PC-9 (cell line): ENCODE data around the gene MRPL12. TPM values are rescaled to one million over a fixed set of nuclear protein-coding genes. Genes with fewer than 3 reads are reported as not detected.

Experiments
- BruUV-seq: library from RNA; stranded (reverse); fragments of 400-500 nt; replicated peaks from 2 replicates; lab custom pipeline; 2021; lab: Mats Ljungman, UMichigan
- CTCF ChIA-PET: fragments of 300-600 bp; sonication (Branson Sonifier 250); formaldehyde crosslinking; loops from one replicate; lab custom pipeline; 2022; ENCODE audit warnings: antibody characterized with exemption; lab: Charles Lee
- POLR2A ChIA-PET: fragments of 300-600 bp; sonication (Branson Sonifier 250); formaldehyde crosslinking; loops from one replicate; lab custom pipeline; 2022; ENCODE audit warnings: antibody characterized with exemption; ENCODE audit not compliant: unreplicated experiment; lab: Charles Lee
- DNase-seq, 2 experiments: peaks; one replicate each; pipeline versions ENCODE4 v3.0.0 to v3.0.0-alpha.2; 2015 to 2022; ENCODE audit warnings: mixed read lengths in 1 of 2
- H2AFZ ChIP-seq: fragments of 200-600 bp; sonication (generic); 2 replicates; pipeline ENCODE4 v1.8.1; 2017; ENCODE audit warnings: antibody characterized with exemption
- H3F3A ChIP-seq: fragments of 200-600 bp; sonication (generic); 2 replicates; pipeline ENCODE4 v1.8.1; 2017; ENCODE audit warnings: antibody characterized with exemption, mild to moderate bottlenecking, low read depth; ENCODE audit not compliant: insufficient read depth
- H3K27ac ChIP-seq: fragments of 200-600 bp; sonication (generic); 2 replicates; pipeline ENCODE4 v1.6.1; 2016; ENCODE audit warnings: mixed run types
- H3K27me3 ChIP-seq: fragments of 200-600 bp; sonication (generic); 2 replicates; pipeline ENCODE4 v1.6.1; 2016; ENCODE audit warnings: low read depth, mixed run types; ENCODE audit not compliant: insufficient read depth
- H3K36me3 ChIP-seq: fragments of 200-600 bp; sonication (generic); 2 replicates; pipeline ENCODE4 v1.6.1; 2016; ENCODE audit warnings: low read depth, mixed run types
- H3K4me1 ChIP-seq: fragments of 200-600 bp; sonication (generic); replicated peaks from 2 replicates; pipeline ENCODE4 v1.6.1; 2016; ENCODE audit warnings: mixed run types; ENCODE audit not compliant: insufficient read depth
- H3K4me2 ChIP-seq: fragments of 200-600 bp; sonication (generic); 2 replicates; pipeline ENCODE4 v1.6.1; 2017; ENCODE audit warnings: mixed run types
- H3K4me3 ChIP-seq: fragments of 200-600 bp; sonication (generic); 2 replicates; pipeline ENCODE4 v1.6.1; 2016; ENCODE audit warnings: mixed run types
- H3K79me2 ChIP-seq: fragments of 200-600 bp; sonication (generic); 2 replicates; pipeline ENCODE4 v1.6.1; 2017; ENCODE audit warnings: low read depth, mixed run types
- H3K9me2 ChIP-seq: fragments of 200-600 bp; sonication (generic); 2 replicates; pipeline ENCODE4 v1.8.1; 2017; ENCODE audit warnings: mild to moderate bottlenecking; ENCODE audit not compliant: insufficient read depth
- H3K9me3 ChIP-seq: fragments of 200-600 bp; sonication (generic); 2 replicates; pipeline ENCODE4 v1.8.1; 2016; ENCODE audit warnings: low read depth; ENCODE audit not compliant: insufficient read depth
- H4K20me1 ChIP-seq: fragments of 200-600 bp; sonication (generic); 2 replicates; pipeline ENCODE4 v1.8.1; 2017; ENCODE audit not compliant: insufficient read depth
- EZH2 ChIP-seq: fragments of 200-600 bp; sonication (generic); IDR thresholded peaks from 2 replicates; pipeline ENCODE4 v1.8.0; 2017; ENCODE audit warnings: antibody characterized with exemption, low read depth
- intact Hi-C: fragments of 100-400 bp; cut with micrococcal nuclease; formaldehyde crosslinking; loops from one replicate; pipeline ENCODE4 v1.10.0; 2022; ENCODE audit not compliant: unreplicated experiment
- total RNA-seq: library from RNA; stranded (reverse); gene quantifications from 2 replicates; pipeline ENCODE4 v1.2.3, GENCODE V29; 2021
- TF ChIP-seq, protein P1 (sequence below): fragments of 200-600 bp; sonication (generic); conservative IDR thresholded peaks from 2 replicates; pipeline ENCODE4 v1.6.1; 2017; ENCODE audit warnings: mixed run types, antibody characterized with exemption, mild to moderate bottlenecking, moderate library complexity

Gene MRPL12
- total RNA-seq, 1 experiment from 2014 or later = 98.6 TPM

DNA sequence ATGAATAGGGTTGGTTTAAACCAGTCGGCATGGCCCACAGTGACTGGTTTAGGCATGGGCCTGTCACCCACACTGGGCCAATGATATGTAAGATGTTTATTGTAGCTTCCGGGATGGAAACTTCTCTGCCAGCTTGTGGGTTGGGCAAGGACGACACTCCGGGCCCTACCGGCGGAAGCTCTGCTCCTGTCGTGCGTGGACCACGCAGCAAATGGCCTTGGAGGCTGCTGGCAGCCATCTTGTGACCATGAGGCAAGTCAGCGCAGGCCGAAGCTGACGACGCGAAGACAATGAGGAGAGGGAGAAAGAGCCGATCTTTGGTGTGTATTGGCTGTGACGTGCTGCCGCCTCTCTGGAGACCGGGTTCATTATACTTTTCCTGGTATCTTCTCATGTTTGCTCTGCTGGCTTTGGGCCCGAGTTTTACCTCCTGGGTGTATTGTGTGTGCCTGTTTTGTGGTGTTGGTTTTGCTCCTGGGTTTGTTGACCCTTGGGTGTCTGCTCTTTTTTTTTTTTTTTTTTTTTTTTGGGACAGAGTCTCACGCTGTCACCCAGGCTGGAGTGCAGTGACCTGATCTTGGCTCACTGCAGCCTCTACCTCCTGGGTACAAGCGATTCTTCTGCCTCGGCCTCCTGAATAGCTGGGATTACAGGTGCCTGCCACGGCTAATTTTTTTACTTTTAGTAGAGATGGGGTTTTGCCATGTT is 24.3 kb downstream of the MRPL12 start:
- Histone ChIP-seq H3K9me2 (no peaks in the 10 kb centered on the region), H4K20me1 (no peaks in the 10 kb centered on the region), H3K4me3 (no peak overlapping the region), H3K79me2 (no peaks in the 10 kb centered on the region), H3F3A (peaks cover 12% of the 10 kb centered on the region; the same call in 1 of the 2 replicates), H2AFZ (no peak overlapping the region), H3K9me3 (no peaks in the 10 kb centered on the region), H3K27ac (no peak overlapping the region), H3K4me1 (peaks cover 23% of the 10 kb centered on the region), H3K27me3 (no peaks in the 10 kb centered on the region), H3K36me3 (no peaks in the 10 kb centered on the region), H3K4me2 (no peak overlapping the region)
- no peak for DNase-seq
- TF ChIP-seq EZH2 = no peak
- TF ChIP-seq, protein P1, sequence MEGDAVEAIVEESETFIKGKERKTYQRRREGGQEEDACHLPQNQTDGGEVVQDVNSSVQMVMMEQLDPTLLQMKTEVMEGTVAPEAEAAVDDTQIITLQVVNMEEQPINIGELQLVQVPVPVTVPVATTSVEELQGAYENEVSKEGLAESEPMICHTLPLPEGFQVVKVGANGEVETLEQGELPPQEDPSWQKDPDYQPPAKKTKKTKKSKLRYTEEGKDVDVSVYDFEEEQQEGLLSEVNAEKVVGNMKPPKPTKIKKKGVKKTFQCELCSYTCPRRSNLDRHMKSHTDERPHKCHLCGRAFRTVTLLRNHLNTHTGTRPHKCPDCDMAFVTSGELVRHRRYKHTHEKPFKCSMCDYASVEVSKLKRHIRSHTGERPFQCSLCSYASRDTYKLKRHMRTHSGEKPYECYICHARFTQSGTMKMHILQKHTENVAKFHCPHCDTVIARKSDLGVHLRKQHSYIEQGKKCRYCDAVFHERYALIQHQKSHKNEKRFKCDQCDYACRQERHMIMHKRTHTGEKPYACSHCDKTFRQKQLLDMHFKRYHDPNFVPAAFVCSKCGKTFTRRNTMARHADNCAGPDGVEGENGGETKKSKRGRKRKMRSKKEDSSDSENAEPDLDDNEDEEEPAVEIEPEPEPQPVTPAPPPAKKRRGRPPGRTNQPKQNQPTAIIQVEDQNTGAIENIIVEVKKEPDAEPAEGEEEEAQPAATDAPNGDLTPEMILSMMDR = no peak
- ChIA-PET POLR2A (interaction anchor here (0.6 kb wide), 1 partner anchor 296 kb away, joined by 3 read pairs; the partner anchor contains the start of gene LRRC45), CTCF (no interaction called here)
- BruUV-seq = no TSS peak
- intact Hi-C loops = no loop called here

DNA sequence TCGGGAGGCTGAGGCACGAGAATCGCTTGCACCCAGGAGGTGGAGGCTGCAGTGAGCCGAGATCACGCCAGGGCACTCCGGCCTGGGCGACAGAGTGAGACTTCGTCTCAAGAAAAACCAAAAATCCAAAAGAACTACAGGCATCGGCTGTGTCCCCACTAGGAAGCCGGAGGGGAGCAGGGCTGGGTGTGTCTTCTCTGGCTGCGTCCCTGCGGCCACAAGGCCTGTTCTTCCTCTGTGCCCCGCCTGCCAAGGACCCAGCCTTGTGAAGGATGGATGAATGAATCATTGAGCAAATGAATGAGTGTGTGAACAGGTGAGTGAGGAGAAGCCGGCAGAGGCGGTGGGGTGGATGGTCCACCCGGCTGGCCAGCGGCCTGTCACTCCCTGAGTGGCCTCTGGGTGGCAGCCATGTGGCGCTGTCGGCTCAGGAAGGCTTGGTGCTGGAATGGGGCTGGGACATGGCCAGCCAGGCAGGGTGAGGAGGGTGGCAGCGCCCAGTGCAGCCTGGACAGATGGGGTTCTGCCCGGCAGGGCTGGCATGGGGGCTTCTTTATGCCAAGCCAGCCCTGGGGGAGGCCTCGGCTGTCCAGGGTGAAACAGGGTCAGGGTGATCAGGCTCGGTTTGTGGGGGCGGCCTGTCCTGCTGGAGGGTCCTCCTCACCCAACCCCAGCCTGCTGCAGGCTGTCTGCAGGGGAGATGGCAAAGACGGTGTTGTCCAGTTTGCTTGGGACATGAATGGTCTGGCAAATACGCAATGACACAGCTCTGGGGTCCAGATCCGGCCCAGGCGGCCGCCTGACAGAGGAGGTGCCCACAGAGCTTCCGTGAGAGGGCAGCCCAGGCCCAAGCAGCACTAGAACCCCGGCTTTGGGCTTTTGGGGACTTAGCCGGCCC is 30.6 kb downstream of the MRPL12 start:
- no TSS peak for BruUV-seq
- ChIA-PET CTCF (interaction anchor here (0.6 kb wide), 1 partner anchor 130 kb away, joined by 3 read pairs; no protein-coding TSS in a partner anchor), POLR2A (interaction anchor here (0.6 kb wide), 1 partner anchor 50 kb away, joined by 3 read pairs; the partner anchor contains the start of genes ARL16 and HGS)
- no peaks in the 10 kb centered on the region for H3K27me3 ChIP-seq
- intact Hi-C loops = no loop called here
- no peaks in the 10 kb centered on the region for H3K9me3 ChIP-seq
- H3K4me3 ChIP-seq = no peak overlapping the region
- TF ChIP-seq, protein P1 = peak; percentile 81
- no peak for TF ChIP-seq EZH2
- no peaks in the 10 kb centered on the region for H3K36me3 ChIP-seq
- H3K4me2 ChIP-seq = peak overlapping the region; percentile 34; the same call in 1 of the 2 replicates
- no peaks in the 10 kb centered on the region for H3F3A ChIP-seq
- H3K27ac ChIP-seq = no peak overlapping the region
- no peaks in the 10 kb centered on the region for H3K9me2 ChIP-seq
- H3K79me2 ChIP-seq = no peaks in the 10 kb centered on the region
- DNase-seq = peak; percentile 55 to 92
- no peaks in the 10 kb centered on the region for H4K20me1 ChIP-seq
- H3K4me1 ChIP-seq = no peaks in the 10 kb centered on the region
- no peak overlapping the region for H2AFZ ChIP-seq
